Thoracic aorta (tissue), 2 donors: ENCODE measurements around the gene AOPEP. TPM values are rescaled to one million over a fixed set of nuclear protein-coding genes. Genes with fewer than 3 reads are reported as not detected.
"Not testable (repeated sequence)": the region's sequence is repeated elsewhere in the genome, so short reads cannot be mapped to it uniquely, and the experiment has no call there.

Experiments
- ATAC-seq: fragments of 150-250 bp; one replicate; pipeline ENCODE4 v1.8.0; 2017; ENCODE audit warnings: low read depth; ENCODE audit not compliant: insufficient number of reproducible peaks, low FRiP score
- DNase-seq: peaks from one replicate; pipeline ENCODE4 v3.0.0-alpha.2; 2020; ENCODE audit warnings: low spot score
- H3K27ac ChIP-seq, 2 donors: fragments of 200-600 bp; sonication (generic); 1 replicate in 1 of 2; 2 replicates in 1 of 2; pipeline ENCODE4 v1.5.1; 2016; ENCODE audit warnings: mild to moderate bottlenecking in 2 of 2, moderate library complexity in 2 of 2
- H3K27me3 ChIP-seq: fragments of 200-600 bp; sonication (generic); replicated peaks from 2 replicates; pipeline ENCODE4 v1.6.0; 2016; ENCODE audit warnings: mild to moderate bottlenecking; ENCODE audit not compliant: insufficient read depth
- H3K36me3 ChIP-seq: fragments of 200-600 bp; sonication (generic); one replicate; pipeline ENCODE4 v1.5.1; 2016
- H3K4me1 ChIP-seq, 2 donors: fragments of 200-600 bp; sonication (generic); 1 replicate in 1 of 2; 2 replicates in 1 of 2; pipeline versions ENCODE4 v1.5.1 to v1.6.0; 2016; ENCODE audit warnings: low read depth in 2 of 2, mild to moderate bottlenecking in 1 of 2; ENCODE audit not compliant: control insufficient read depth in 1 of 2
- H3K4me3 ChIP-seq: fragments of 200-600 bp; sonication (generic); 2 replicates; pipeline ENCODE4 v1.5.1; 2016; ENCODE audit warnings: mild to moderate bottlenecking
- H3K9me3 ChIP-seq: fragments of 200-600 bp; sonication (generic); 2 replicates; pipeline ENCODE4 v1.5.1; 2016
- total RNA-seq, 2 donors: library from RNA; depleted of rRNA; stranded (reverse); fragments of >200 nt; gene quantifications; one replicate each; pipeline versions ENCODE4 v1.1.0 to v1.2.3, GENCODE V29; 2016
- TF ChIP-seq, protein P1 (sequence below): fragments of 200-600 bp; sonication (generic); IDR thresholded peaks from one replicate; pipeline ENCODE4 v1.5.1; 2019; ENCODE audit warnings: antibody characterized with exemption

The AOPEP gene
- total RNA-seq, 2 donors from 2014 or later, result 494 to 668 TPM

DNA sequence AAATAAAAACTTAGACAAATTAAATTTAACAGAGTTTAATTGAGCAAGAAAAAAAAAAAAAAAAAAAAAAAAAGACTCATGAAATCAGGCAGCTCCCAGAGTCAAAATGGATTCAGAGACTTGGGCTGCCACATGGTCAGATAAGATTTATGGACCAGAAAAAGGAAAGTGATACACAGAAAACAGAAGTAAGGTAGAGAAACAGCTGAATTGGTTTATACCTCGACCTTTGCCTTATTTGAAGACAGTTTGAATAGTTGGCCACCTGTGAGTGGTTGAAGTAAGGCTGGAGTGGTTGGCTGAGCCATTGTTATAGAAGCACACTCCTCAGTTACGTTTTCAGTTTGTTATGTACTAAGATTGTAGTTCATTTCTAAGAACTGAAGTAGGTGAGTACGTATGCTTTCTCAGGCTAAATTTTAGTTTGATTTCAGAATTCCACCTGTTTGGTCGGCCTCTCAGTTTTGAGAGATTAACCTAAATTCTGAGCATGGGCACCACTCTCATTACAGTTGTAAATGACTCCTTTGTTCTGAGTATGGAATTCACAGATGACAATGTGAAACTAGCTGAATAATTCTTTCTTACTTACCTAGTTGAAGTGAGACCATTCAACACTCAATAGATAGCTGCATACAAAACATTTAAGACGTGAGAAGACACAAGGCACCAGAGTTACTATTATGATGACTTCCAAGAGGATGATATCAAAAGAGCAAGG is 149.0 kb downstream of the AOPEP start:
- peaks cover 19 to 83% of the 10 kb centered on the region in 2 donors for H3K4me1 ChIP-seq
- DNase-seq, result no peak

DNA sequence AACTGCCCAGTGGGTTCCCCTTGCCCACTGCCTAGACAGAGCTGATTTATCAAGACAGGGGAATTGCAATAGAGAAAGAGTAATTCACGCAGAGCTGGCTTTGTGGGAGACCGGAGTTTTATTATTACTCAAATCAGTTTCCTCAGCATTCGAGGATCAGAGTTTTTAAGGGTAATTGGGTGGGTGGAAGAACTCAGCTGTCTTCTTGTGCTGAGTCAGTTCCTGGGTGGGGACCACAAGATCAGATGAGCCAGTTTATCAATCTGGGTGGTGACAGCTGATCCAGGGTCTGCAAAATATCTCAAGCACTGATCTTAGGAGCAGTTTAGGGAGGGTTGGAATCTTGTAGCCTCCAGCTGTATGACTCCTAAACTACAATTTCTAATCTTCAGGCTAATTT is 152.3 kb downstream of the AOPEP start:
- not testable (repeated sequence) for H3K9me3 ChIP-seq, H3K4me3 ChIP-seq, DNase-seq, H3K27me3 ChIP-seq, H3K36me3 ChIP-seq, ATAC-seq
- Histone ChIP-seq H3K4me1 (peaks cover 16 to 83% of the 10 kb centered on the region in 2 donors), H3K27ac (peak overlapping the region in 1 of 2 donors; percentile 13)

More for the DNA sequence above, 149.0 kb downstream of the AOPEP start:
- ATAC-seq, result no peak
- peak overlapping the region; percentile 74 to 78 for H3K27ac ChIP-seq
- H3K36me3 ChIP-seq, result no peaks in the 10 kb centered on the region
- H3K27me3 ChIP-seq, result no peaks in the 10 kb centered on the region
- TF ChIP-seq, protein P1, sequence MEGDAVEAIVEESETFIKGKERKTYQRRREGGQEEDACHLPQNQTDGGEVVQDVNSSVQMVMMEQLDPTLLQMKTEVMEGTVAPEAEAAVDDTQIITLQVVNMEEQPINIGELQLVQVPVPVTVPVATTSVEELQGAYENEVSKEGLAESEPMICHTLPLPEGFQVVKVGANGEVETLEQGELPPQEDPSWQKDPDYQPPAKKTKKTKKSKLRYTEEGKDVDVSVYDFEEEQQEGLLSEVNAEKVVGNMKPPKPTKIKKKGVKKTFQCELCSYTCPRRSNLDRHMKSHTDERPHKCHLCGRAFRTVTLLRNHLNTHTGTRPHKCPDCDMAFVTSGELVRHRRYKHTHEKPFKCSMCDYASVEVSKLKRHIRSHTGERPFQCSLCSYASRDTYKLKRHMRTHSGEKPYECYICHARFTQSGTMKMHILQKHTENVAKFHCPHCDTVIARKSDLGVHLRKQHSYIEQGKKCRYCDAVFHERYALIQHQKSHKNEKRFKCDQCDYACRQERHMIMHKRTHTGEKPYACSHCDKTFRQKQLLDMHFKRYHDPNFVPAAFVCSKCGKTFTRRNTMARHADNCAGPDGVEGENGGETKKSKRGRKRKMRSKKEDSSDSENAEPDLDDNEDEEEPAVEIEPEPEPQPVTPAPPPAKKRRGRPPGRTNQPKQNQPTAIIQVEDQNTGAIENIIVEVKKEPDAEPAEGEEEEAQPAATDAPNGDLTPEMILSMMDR, result no peak
- H3K9me3 ChIP-seq, result no peaks in the 10 kb centered on the region
- H3K4me3 ChIP-seq, result no peak overlapping the region

DNA sequence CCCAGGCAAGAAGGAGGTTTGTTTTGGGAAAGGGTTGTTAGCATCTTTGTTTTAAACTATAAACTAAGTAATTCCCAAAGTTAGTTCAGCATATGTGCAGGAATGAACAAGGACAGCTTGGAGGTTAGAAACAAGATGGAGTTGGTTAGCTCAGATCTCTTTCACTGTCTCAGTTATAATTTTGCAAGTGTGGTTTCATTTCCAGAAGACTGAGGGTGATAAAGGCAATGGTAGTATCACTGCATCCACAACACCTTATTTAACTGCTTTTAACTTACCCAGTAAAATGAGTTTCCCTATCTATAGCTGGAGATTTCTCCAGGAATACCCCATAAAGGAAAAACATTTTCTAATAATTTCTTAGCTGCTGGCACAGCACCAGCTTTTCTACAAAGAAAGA is 152.7 kb downstream of the AOPEP start:
- Histone ChIP-seq H3K27ac (no peak overlapping the region), H3K4me3 (no peak overlapping the region), H3K9me3 (no peaks in the 10 kb centered on the region), H3K4me1 (peaks cover 16 to 83% of the 10 kb centered on the region in 2 donors), H3K27me3 (no peaks in the 10 kb centered on the region), H3K36me3 (no peaks in the 10 kb centered on the region)
- TF ChIP-seq, protein P1, result no peak
- ATAC-seq (no peak), DNase-seq (no peak)

DNA sequence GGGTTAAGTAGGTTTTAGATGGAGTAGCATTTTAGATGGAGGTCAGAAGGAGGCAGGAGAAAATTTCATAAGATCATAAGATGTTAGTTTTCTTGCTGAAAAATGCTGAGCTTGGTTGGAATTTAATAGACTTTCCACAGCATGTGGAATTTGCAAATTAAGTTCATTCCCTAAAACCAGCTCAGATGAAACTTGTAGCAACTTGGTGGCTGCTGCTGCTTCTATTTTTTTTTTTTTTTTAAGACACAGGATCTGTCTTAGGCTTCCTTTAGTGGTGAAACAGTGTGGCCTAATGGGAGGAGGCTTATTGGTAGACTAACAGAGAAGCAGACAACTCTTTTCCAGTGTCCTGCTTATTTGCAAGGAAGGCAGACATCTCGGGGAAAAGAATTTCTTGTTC is 154.5 kb downstream of the AOPEP start:
- DNase-seq (no peak), ATAC-seq (no peak)
- Histone ChIP-seq H3K4me3 (no peak overlapping the region), H3K27ac (peak overlapping the region in 1 of 2 donors; percentile 36), H3K36me3 (no peaks in the 10 kb centered on the region), H3K27me3 (no peaks in the 10 kb centered on the region), H3K9me3 (no peaks in the 10 kb centered on the region), H3K4me1 (peaks cover 19 to 79% of the 10 kb centered on the region in 2 donors)
- TF ChIP-seq, protein P1, result no peak

DNA sequence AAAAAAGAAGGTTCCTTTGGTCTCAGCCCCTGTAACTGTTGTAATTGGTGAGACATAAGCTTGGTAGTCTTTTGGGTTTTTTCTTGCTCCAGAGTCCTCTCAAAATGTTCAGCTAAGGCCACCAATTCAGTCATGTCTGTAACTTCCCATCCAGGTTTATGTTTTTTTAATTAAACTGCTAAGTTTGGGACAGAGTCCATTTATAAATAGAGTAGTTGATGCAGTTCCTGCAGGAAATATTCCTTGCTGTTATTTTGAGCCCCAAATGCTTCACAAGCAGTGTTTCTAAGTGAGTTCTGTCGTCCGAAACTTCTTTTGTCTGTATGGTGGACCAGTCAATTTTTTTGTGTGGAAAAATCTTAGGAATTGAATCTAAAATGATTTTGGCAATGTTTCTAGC is 155.0 kb downstream of the AOPEP start:
- Histone ChIP-seq H3K36me3 (no peaks in the 10 kb centered on the region), H3K4me1 (peaks cover 20 to 79% of the 10 kb centered on the region in 2 donors), H3K4me3 (no peak overlapping the region), H3K9me3 (no peaks in the 10 kb centered on the region), H3K27me3 (no peaks in the 10 kb centered on the region), H3K27ac (peak overlapping the region in 1 of 2 donors; percentile 36)
- ATAC-seq (no peak), DNase-seq (no peak)
- TF ChIP-seq, protein P1, result no peak

DNA sequence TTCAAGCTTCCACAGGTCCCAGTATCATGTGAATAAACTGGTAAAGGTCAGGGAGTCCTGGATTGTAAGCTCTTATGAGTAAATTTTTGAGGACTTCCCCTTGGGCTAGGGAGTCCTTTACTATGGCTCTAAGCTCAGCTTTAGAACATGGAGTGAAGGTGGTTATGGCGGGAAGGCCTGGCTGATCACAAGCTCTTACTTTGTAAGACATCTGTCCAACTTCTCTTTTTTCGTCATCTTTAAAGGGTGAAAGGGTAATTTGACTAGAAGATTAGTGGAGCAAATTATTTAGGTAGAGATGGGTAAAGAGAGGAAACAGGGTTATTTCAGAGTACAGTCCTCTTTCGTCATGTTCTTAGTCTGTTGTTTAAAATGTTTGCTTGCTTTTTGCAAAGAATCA is 155.4 kb downstream of the AOPEP start:
- ATAC-seq (no peak), DNase-seq (no peak)
- H3K36me3 ChIP-seq, result no peaks in the 10 kb centered on the region
- H3K27ac ChIP-seq, result peak overlapping the region in 1 of 2 donors; percentile 36
- H3K27me3 ChIP-seq, result no peaks in the 10 kb centered on the region
- H3K4me1 ChIP-seq, result peaks cover 18 to 74% of the 10 kb centered on the region in 2 donors
- no peak overlapping the region for H3K4me3 ChIP-seq
- no peaks in the 10 kb centered on the region for H3K9me3 ChIP-seq
- TF ChIP-seq, protein P1, result no peak
